ENCODE data around the gene SPATA19. TPM values are rescaled to one million over a fixed set of nuclear protein-coding genes. Genes with fewer than 3 reads are reported as not detected.

SPATA19 gene
- polyA plus RNA-seq, 2 of the 4 experiments (the other 2 are of a cell fraction): not detected

- FAIRE-seq (no peak), DNase-seq (ENCODE audit: low read depth in 1 of 2, low spot score in 1 of 2) (no peak), ATAC-seq (no peak)
- Histone ChIP-seq H3K4me3 (no peak overlapping the region), H3K9me3 (no peaks in the 10 kb centered on the region), H3K4me2 (no peak overlapping the region), H3K4me1 (no peaks in the 10 kb centered on the region), H3K27ac (no peak overlapping the region)
- WGBS (ENCODE audit: missing lambda C conversion rate): 0% methylated on average over 4 of the region's 5 CpGs
- CTCF ChIA-PET: no interaction called here
- TF ChIP-seq EHMT2 (IDR thresholded peaks at IDR 0.05; ENCODE audit: low read depth) (no peak), E2F6 (IDR thresholded peaks at IDR 0.05; ENCODE audit: borderline replicate concordance, low read depth) (no peak), CHD4 (IDR thresholded peaks at IDR 0.05; ENCODE audit: borderline replicate concordance) (no peak), NPAS2 (CRISPR knock-in tag; IDR thresholded peaks at IDR 0.05; ENCODE audit: borderline replicate concordance) (no peak), SREBF2 (IDR thresholded peaks at IDR 0.05) (no peak), NR3C1 (IDR thresholded peaks at IDR 0.05) (no peak), ZNF302 (CRISPR knock-in tag; IDR thresholded peaks at IDR 0.05) (no peak), ZC3H11A (IDR thresholded peaks at IDR 0.05) (no peak), RNF2 (IDR thresholded peaks at IDR 0.05; ENCODE audit: borderline replicate concordance, low read depth) (no peak), CTCF (IDR thresholded peaks at IDR 0.05) (no peak), HDAC2 (IDR thresholded peaks at IDR 0.05) (no peak), ELK1 (IDR thresholded peaks at IDR 0.05; ENCODE audit: low read depth, low read length) (no peak), EHF (CRISPR knock-in tag; IDR thresholded peaks at IDR 0.05) (no peak)
- POLR2A ChIA-PET: no interaction called here
Measured at GRCh38 chr11:133815636-133816035, 29.7 kb downstream of the SPATA19 start.

GRCh38 chr11:133814588-133815100, 30.7 kb downstream of the SPATA19 start:
- ChIA-PET POLR2A (no interaction called here), CTCF (interaction anchor here (0.6 kb wide), 1 partner anchor 841 kb away, joined by 3 read pairs; no protein-coding TSS in a partner anchor)
- ATAC-seq (no peak), FAIRE-seq (no peak), DNase-seq (ENCODE audit: low read depth in 1 of 2, low spot score in 1 of 2) (no peak)
- TF ChIP-seq USF2 (IDR thresholded peaks at IDR 0.05) (no peak), CEBPB (IDR thresholded peaks at IDR 0.05) (no peak), E2F6 (IDR thresholded peaks at IDR 0.05; ENCODE audit: borderline replicate concordance, low read depth) (no peak), MAX (IDR thresholded peaks at IDR 0.05) (no peak), RFX5 (IDR thresholded peaks at IDR 0.05) (no peak)
- Histone ChIP-seq H3K9me3 (no peaks in the 10 kb centered on the region), H3K27ac (no peak overlapping the region), H3K4me1 (no peaks in the 10 kb centered on the region), H3K4me2 (no peak overlapping the region), H3K4me3 (no peak overlapping the region)
- WGBS (ENCODE audit: missing lambda C conversion rate): 0% methylated on average over 6 of the region's 8 CpGs

Data from A549 (cell line).